DOHH2 (cell line): Measurements from ENCODE around the gene ABCG1.

Experiments
- H3F3A ChIP-seq: fragments of 200-600 bp; sonication (generic), shearing (Covaris generic); 2 replicates; pipeline ENCODE4 v1.6.0; 2016; ENCODE audit warnings: antibody characterized with exemption, mild to moderate bottlenecking; ENCODE audit not compliant: control insufficient read depth, insufficient read depth
- H3K27ac ChIP-seq: fragments of 200-600 bp; sonication (generic); 2 replicates; pipeline ENCODE4 v1.5.1; 2014; ENCODE audit warnings: low read depth, mild to moderate bottlenecking, low read length, moderate library complexity
- H3K27me3 ChIP-seq: fragments of 200-600 bp; sonication (generic); 2 replicates; pipeline ENCODE4 v1.6.1; 2014; ENCODE audit warnings: mild to moderate bottlenecking, low read length, mixed read lengths; ENCODE audit not compliant: control insufficient read depth
- H3K36me3 ChIP-seq: fragments of 200-600 bp; sonication (generic); 2 replicates; pipeline ENCODE4 v1.6.1; 2014; ENCODE audit warnings: mild to moderate bottlenecking, low read length, moderate library complexity, mixed read lengths; ENCODE audit not compliant: control insufficient read depth
- H3K4me1 ChIP-seq: fragments of 200-600 bp; sonication (generic); 2 replicates; pipeline ENCODE4 v1.6.1; 2014; ENCODE audit warnings: mild to moderate bottlenecking, low read length, mixed read lengths; ENCODE audit not compliant: control insufficient read depth
- H3K4me2 ChIP-seq: fragments of 200-600 bp; sonication (generic); 2 replicates; pipeline ENCODE4 v1.6.0; 2014; ENCODE audit warnings: mild to moderate bottlenecking, low read length, moderate library complexity
- H3K4me3 ChIP-seq: fragments of 200-600 bp; sonication (generic); 2 replicates; pipeline ENCODE4 v1.5.1; 2014; ENCODE audit warnings: mild to moderate bottlenecking, low read length, mixed read lengths
- H3K79me2 ChIP-seq: fragments of 200-600 bp; sonication (generic); 2 replicates; pipeline ENCODE4 v1.6.1; 2014; ENCODE audit warnings: mild to moderate bottlenecking, low read length, mixed read lengths; ENCODE audit not compliant: control insufficient read depth
- H3K9me2 ChIP-seq: fragments of 200-600 bp; sonication (generic); replicated peaks from 2 replicates; pipeline ENCODE4 v1.6.1; 2014; ENCODE audit warnings: mild to moderate bottlenecking, low read length, mixed read lengths; ENCODE audit not compliant: control insufficient read depth
- H3K9me3 ChIP-seq: fragments of 200-600 bp; sonication (generic); 2 replicates; pipeline ENCODE4 v1.6.1; 2014; ENCODE audit warnings: antibody characterized with exemption, low read length, mixed read lengths; ENCODE audit not compliant: control insufficient read depth, insufficient read depth
- H4K20me1 ChIP-seq: fragments of 200-600 bp; sonication (generic); 2 replicates; pipeline ENCODE4 v1.6.0; 2014; ENCODE audit warnings: low read depth, mild to moderate bottlenecking, antibody characterized with exemption, low read length, moderate library complexity; ENCODE audit not compliant: control insufficient read depth, insufficient read depth
- CTCF ChIP-seq: fragments of 200-600 bp; sonication (generic); IDR thresholded peaks from one replicate; pipeline ENCODE4 v1.5.1; 2014; ENCODE audit warnings: antibody characterized with exemption, mild to moderate bottlenecking, low read depth, low read length; ENCODE audit not compliant: poor library complexity, severe bottlenecking
- EZH2phosphoT487 ChIP-seq: fragments of 200-600 bp; sonication (generic); IDR thresholded peaks from 2 replicates; pipeline ENCODE4 v1.6.1; 2017; ENCODE audit warnings: borderline replicate concordance, mild to moderate bottlenecking, antibody characterized with exemption, low read length, moderate library complexity, mixed read lengths

The ABCG1 gene

GRCh38 chr21:42298657-42299056, 79.7 kb downstream of the ABCG1 start:
- no peaks in the 10 kb centered on the region for H3K4me1 ChIP-seq
- no peak for TF ChIP-seq EZH2phosphoT487
- TF ChIP-seq CTCF: no peak
- no peaks in the 10 kb centered on the region for H4K20me1 ChIP-seq
- H3K79me2 ChIP-seq: no peaks in the 10 kb centered on the region
- H3K27ac ChIP-seq: no peak overlapping the region
- H3K27me3 ChIP-seq: no peaks in the 10 kb centered on the region
- no peak overlapping the region for H3K4me3 ChIP-seq
- H3K9me2 ChIP-seq: no peaks in the 10 kb centered on the region
- no peaks in the 10 kb centered on the region for H3K36me3 ChIP-seq
- H3K9me3 ChIP-seq: peaks cover under 1% of the 10 kb centered on the region; the same call in 1 of the 2 replicates
- H3F3A ChIP-seq: no peaks in the 10 kb centered on the region
- no peak overlapping the region for H3K4me2 ChIP-seq

- no peaks in the 10 kb centered on the region for H3K9me2 ChIP-seq
- TF ChIP-seq CTCF (no peak), EZH2phosphoT487 (no peak)
- H3K9me3 ChIP-seq: no peaks in the 10 kb centered on the region
- H3K79me2 ChIP-seq: no peaks in the 10 kb centered on the region
- H3F3A ChIP-seq: no peaks in the 10 kb centered on the region
- H4K20me1 ChIP-seq: no peaks in the 10 kb centered on the region
- H3K27me3 ChIP-seq: 0 out of 2 replicates have a peak, but pooled peaks cover 3% of the 10 kb centered on the region
- H3K27ac ChIP-seq: no peak overlapping the region
- no peaks in the 10 kb centered on the region for H3K4me1 ChIP-seq
- H3K4me2 ChIP-seq: no peak overlapping the region
- H3K36me3 ChIP-seq: no peaks in the 10 kb centered on the region
- H3K4me3 ChIP-seq: no peak overlapping the region
Measured at GRCh38 chr21:42299324-42300044, 80.5 kb downstream of the ABCG1 start.

- H3K27ac ChIP-seq: no peak overlapping the region
- H3K4me3 ChIP-seq: no peak overlapping the region
- H3K27me3 ChIP-seq: 0 out of 2 replicates have a peak, but pooled peaks cover 4% of the 10 kb centered on the region
- H3K9me3 ChIP-seq: no peaks in the 10 kb centered on the region
- TF ChIP-seq EZH2phosphoT487 (no peak), CTCF (no peak)
- no peaks in the 10 kb centered on the region for H4K20me1 ChIP-seq
- no peaks in the 10 kb centered on the region for H3K79me2 ChIP-seq
- H3K36me3 ChIP-seq: no peaks in the 10 kb centered on the region
- no peaks in the 10 kb centered on the region for H3K9me2 ChIP-seq
- no peaks in the 10 kb centered on the region for H3F3A ChIP-seq
- H3K4me2 ChIP-seq: no peak overlapping the region
- no peaks in the 10 kb centered on the region for H3K4me1 ChIP-seq
Measured at GRCh38 chr21:42300045-42300583, 81.2 kb downstream of the ABCG1 start.
